Measurements from ENCODE around the gene BIN2.

GRCh38 chr12:51341251-51342007, 17.5 kb upstream of the BIN2 start:
- TF ChIP-seq CTCF (IDR thresholded peaks at IDR 0.05) (peak; percentile 93 to 98 (median 96)), EP300 (IDR thresholded peaks at IDR 0.05) (no peak)
